Muscle layer of colon (tissue), 2 donors: ENCODE results near the gene PHLDB1.

Source experiments
- H3K27ac ChIP-seq: one replicate; pipeline ENCODE4 v1.7.0; 2013; ENCODE audit warnings: low read depth, mild to moderate bottlenecking, low read length, moderate library complexity
- H3K27me3 ChIP-seq, 2 donors: one replicate each; pipeline ENCODE4 v1.7.0; 2013; ENCODE audit warnings: low read length in 2 of 2, mild to moderate bottlenecking in 2 of 2; ENCODE audit not compliant: insufficient read depth in 2 of 2, control insufficient read depth in 1 of 2
- H3K36me3 ChIP-seq: one replicate; pipeline ENCODE4 v1.7.0; 2013; ENCODE audit warnings: mild to moderate bottlenecking, low read length; ENCODE audit not compliant: insufficient read depth
- H3K4me1 ChIP-seq: one replicate; pipeline ENCODE4 v1.7.0; 2013; ENCODE audit warnings: mild to moderate bottlenecking, low read length; ENCODE audit not compliant: insufficient read depth
- H3K4me3 ChIP-seq, 2 donors: one replicate each; pipeline ENCODE4 v1.7.0; 2013; ENCODE audit warnings: low read length in 2 of 2, low read depth in 1 of 2, mild to moderate bottlenecking in 1 of 2, moderate library complexity in 1 of 2
- H3K9ac ChIP-seq: one replicate; pipeline ENCODE4 v1.7.0; 2013; ENCODE audit warnings: low read length
- H3K9me3 ChIP-seq: one replicate; pipeline ENCODE4 v1.7.0; 2013; ENCODE audit warnings: mild to moderate bottlenecking, low read length
- donor health status: abdominal sarcoma.
- donor health status: Adenocarcinoma of cecum.

PHLDB1 gene

DNA sequence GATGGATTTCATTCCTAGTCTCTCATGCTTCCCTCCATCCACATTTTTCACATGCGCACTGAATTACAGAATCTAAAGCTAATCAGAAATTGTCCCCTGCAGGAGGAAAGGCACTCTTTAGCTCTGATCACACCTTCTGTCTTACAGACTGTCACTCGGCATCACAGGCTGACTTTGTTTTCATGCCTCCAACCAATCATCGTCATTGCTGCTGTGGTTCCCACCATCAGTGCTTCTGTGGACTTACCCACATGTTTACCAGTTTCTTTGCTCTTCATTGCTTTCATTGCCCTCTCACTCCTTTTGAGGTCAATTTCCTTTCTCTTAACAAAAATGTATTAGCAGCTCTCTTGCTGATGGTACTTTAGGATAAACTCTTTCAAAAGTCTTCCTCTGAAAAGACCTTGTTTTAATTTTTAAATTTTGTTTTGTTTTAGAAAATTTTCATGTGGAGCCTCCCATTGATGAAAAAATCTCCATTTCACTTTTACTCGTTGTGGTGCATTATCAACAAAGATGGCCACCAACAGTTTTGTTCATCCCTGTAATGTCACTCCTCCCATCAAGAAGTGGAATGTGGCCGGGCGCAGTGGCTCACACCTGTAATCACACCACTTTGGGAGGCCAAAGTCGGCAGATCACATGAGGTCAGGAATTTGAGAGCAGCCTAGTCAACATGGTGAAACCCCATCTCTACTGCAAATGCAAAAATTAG lies 92.2 kb downstream of the PHLDB1 start:
- Histone ChIP-seq H3K4me3 (no peak overlapping the region), H3K9ac (no peak overlapping the region), H3K27me3 (no peaks in the 10 kb centered on the region), H3K9me3 (no peaks in the 10 kb centered on the region), H3K4me1 (no peaks in the 10 kb centered on the region), H3K36me3 (no peaks in the 10 kb centered on the region), H3K27ac (no peak overlapping the region)

DNA sequence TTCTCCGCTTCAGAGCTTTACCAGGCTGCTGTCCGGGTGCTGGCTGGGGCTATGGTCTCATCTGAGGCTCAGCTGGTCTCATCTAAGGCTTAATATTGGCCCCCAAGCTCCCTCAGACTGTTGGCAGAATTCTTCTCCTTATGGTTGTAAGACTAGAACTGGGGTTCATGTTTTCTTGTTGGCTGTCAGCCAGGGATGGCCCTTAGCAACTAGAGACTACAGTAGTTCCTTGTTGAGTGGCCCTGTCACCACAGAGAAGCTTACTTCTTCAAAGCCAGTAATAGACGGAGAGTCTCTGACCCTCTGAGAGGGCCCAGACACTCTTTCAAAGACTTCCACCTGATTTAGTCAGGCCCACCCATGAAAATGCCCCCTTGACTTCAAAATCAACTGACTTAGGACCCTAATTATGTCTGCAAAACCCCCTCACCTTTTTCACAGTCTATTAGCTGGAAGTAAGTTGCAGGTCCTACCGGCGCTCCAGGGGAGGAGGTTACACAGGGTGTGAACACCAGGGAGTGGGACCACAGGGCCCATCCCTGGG lies 96.2 kb downstream of the PHLDB1 start:
- H3K4me3 ChIP-seq, result no peak overlapping the region
- H3K27ac ChIP-seq, result no peak overlapping the region
- no peaks in the 10 kb centered on the region for H3K27me3 ChIP-seq
- H3K9me3 ChIP-seq, result no peaks in the 10 kb centered on the region
- no peaks in the 10 kb centered on the region for H3K4me1 ChIP-seq
- no peak overlapping the region for H3K9ac ChIP-seq
- H3K36me3 ChIP-seq, result no peaks in the 10 kb centered on the region

- no peaks in the 10 kb centered on the region for H3K27me3 ChIP-seq
- no peaks in the 10 kb centered on the region for H3K36me3 ChIP-seq
- H3K27ac ChIP-seq, result no peak overlapping the region
- H3K4me1 ChIP-seq, result no peaks in the 10 kb centered on the region
- H3K9me3 ChIP-seq, result no peaks in the 10 kb centered on the region
- H3K4me3 ChIP-seq, result no peak overlapping the region
- H3K9ac ChIP-seq, result no peak overlapping the region
Measured at GRCh38 chr11:118705111-118705741, 97.8 kb downstream of the PHLDB1 start.

DNA sequence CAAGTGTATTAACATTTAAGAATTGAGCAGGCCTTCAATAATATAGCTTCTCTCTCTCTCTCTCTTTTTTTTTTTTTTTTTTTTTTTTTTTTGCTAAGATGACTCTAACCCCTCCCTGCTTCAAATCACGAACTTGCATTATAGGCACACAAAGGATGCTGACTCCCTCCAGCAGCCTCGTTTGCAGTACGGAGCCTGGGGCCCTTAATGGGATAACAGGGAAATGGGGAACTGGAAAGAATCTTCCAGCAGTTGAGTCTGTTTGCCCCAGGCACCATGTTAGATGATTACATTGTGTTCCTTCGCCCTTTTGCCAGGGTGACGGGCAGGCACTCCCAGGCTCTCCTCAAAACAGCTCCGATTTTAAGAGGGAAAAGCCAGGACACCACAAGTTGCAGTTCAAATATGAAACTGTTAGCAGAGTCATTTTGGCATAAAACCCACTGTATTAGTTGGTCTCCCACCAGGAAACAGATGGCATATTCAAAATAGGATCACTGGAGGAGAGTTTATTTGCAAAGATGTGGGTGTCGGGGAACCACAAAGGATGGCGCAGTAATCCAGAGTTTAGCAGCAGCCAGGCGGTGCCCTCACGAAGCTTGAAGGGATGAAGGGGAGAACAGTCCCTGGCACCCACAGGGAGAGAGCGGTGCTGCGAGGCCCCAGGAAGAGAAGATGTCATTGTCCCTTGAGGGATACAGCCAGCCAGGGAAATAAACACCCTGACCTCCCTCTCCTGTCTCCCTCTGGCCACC lies 98.6 kb downstream of the PHLDB1 start:
- Histone ChIP-seq H3K27me3 (no peaks in the 10 kb centered on the region), H3K9me3 (no peaks in the 10 kb centered on the region), H3K36me3 (no peaks in the 10 kb centered on the region), H3K27ac (no peak overlapping the region), H3K4me3 (no peak overlapping the region), H3K9ac (no peak overlapping the region), H3K4me1 (no peaks in the 10 kb centered on the region)

DNA sequence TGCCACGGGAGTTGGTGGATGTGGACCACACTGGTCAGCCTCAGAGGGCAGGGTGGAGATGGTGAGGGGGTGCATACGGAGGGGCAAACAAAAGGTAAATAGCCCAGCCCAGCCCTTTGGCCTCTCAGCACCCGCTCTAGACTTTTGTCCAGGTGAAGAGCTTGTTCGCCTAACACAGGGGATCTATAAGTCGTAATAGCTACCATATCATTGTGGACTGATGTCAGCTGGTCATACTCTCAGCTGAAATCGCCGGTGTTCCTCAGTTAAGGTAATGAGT lies 99.1 kb downstream of the PHLDB1 start:
- Histone ChIP-seq H3K9ac (no peak overlapping the region), H3K27me3 (no peaks in the 10 kb centered on the region), H3K9me3 (no peaks in the 10 kb centered on the region), H3K4me1 (no peaks in the 10 kb centered on the region), H3K4me3 (no peak overlapping the region), H3K36me3 (no peaks in the 10 kb centered on the region), H3K27ac (no peak overlapping the region)
